Fibroblast of villous mesenchyme (primary cell): ENCODE results near the gene AMIGO1. TPM values are rescaled to one million over a fixed set of nuclear protein-coding genes. Genes with fewer than 3 reads are reported as not detected.

Experiments used
- DNase-seq: peaks from one replicate; pipeline ENCODE4 v3.0.0-alpha.2; 2010; ENCODE audit warnings: low read depth
- H3K4me3 ChIP-seq: 2 replicates; pipeline ENCODE4 v1.5.1; 2011; ENCODE audit warnings: low read depth, mild to moderate bottlenecking, low read length
- CTCF ChIP-seq: IDR thresholded peaks from 2 replicates; pipeline ENCODE4 v1.5.1; 2012; ENCODE audit warnings: low read depth, mild to moderate bottlenecking, low read length; ENCODE audit not compliant: insufficient read depth
- total RNA-seq: library from RNA; depleted of rRNA; stranded (reverse); fragments of >200 nt; gene quantifications from 2 replicates; pipeline ENCODE4 v1.2.3, GENCODE V29; 2012

AMIGO1 gene
- total RNA-seq, 1 donor: 3.5 TPM

- DNase-seq: no peak
- H3K4me3 ChIP-seq: no peak overlapping the region
- TF ChIP-seq CTCF: no peak
Observed at GRCh38 chr1:109527098-109527811, 17.7 kb upstream of the AMIGO1 start.

GRCh38 chr1:109523706-109524105 lies 14.2 kb upstream of the AMIGO1 start:
- no peak overlapping the region for H3K4me3 ChIP-seq
- no peak for TF ChIP-seq CTCF
- no peak for DNase-seq

GRCh38 chr1:109522026-109522425 lies 12.5 kb upstream of the AMIGO1 start:
- DNase-seq: no peak
- no peak overlapping the region for H3K4me3 ChIP-seq
- TF ChIP-seq CTCF: no peak

- DNase-seq: peak; percentile 12
- no peak overlapping the region for H3K4me3 ChIP-seq
- no peak for TF ChIP-seq CTCF
Observed at GRCh38 chr1:109521002-109521951, 11.8 kb upstream of the AMIGO1 start.

GRCh38 chr1:109517337-109517736 lies 7.8 kb upstream of the AMIGO1 start:
- no peak for DNase-seq
- no peak for TF ChIP-seq CTCF
- H3K4me3 ChIP-seq: no peak overlapping the region

GRCh38 chr1:109516872-109517271 lies 7.3 kb upstream of the AMIGO1 start:
- no peak for TF ChIP-seq CTCF
- no peak overlapping the region for H3K4me3 ChIP-seq
- no peak for DNase-seq
